Panc1 (cell line): Measurements from ENCODE around the gene BEGAIN. TPM values are rescaled to one million over a fixed set of nuclear protein-coding genes. Genes with fewer than 3 reads are reported as not detected.

Experiments
- ATAC-seq: fragments of 200-7000 bp; cut with Tn5 transposase; 2 replicates; pipeline ENCODE4 v1.9.1; 2020; ENCODE audit warnings: mild to moderate bottlenecking, moderate library complexity
- BruUV-seq: library from RNA; stranded (reverse); fragments of 400-500 nt; replicated peaks from 2 replicates; lab custom pipeline; 2021; lab: Mats Ljungman, UMichigan
- CTCF ChIA-PET: fragments of 300-600 bp; sonication (Branson Sonifier 250); formaldehyde crosslinking; loops from one replicate; lab custom pipeline; 2022; ENCODE audit warnings: antibody characterized with exemption; lab: Charles Lee
- POLR2A ChIA-PET: fragments of 300-600 bp; sonication (Branson Sonifier 250); formaldehyde crosslinking; loops from one replicate; lab custom pipeline; 2022; ENCODE audit warnings: antibody characterized with exemption; lab: Charles Lee
- DNase-seq: peaks from one replicate; pipeline ENCODE4 v3.0.0-alpha.2; 2010; ENCODE audit warnings: low read depth, low spot score
- H3K27ac ChIP-seq: 2 replicates; pipeline ENCODE4 v1.5.1; 2011; ENCODE audit warnings: mild to moderate bottlenecking, low read length, inconsistent platforms
- H3K27me3 ChIP-seq: fragments of 200-500 bp; sonication (Bioruptor generic); 2 replicates; pipeline ENCODE4 v1.6.0; 2014; ENCODE audit warnings: low read length, inconsistent platforms; ENCODE audit not compliant: control insufficient read depth, insufficient read depth
- H3K36me3 ChIP-seq: fragments of 200-500 bp; sonication (Bioruptor generic); 2 replicates; pipeline ENCODE4 v1.5.1; 2014; ENCODE audit warnings: inconsistent platforms, mild to moderate bottlenecking, low read length, moderate library complexity; ENCODE audit not compliant: control insufficient read depth, insufficient read depth
- H3K4me1 ChIP-seq: 2 replicates; pipeline ENCODE4 v1.5.1; 2011; ENCODE audit warnings: inconsistent platforms, mild to moderate bottlenecking, low read length, moderate library complexity; ENCODE audit not compliant: control insufficient read depth, insufficient read depth
- H3K4me3 ChIP-seq, 2 experiments: 2 replicates each; pipeline ENCODE4 v1.5.1; 2011 to 2012; ENCODE audit warnings: low read depth in 2 of 2, low read length in 2 of 2, mild to moderate bottlenecking in 2 of 2, inconsistent platforms in 1 of 2, moderate library complexity in 1 of 2
- H3K9me3 ChIP-seq: fragments of 200-500 bp; sonication (Bioruptor generic); 2 replicates; pipeline ENCODE4 v1.5.1; 2014; ENCODE audit warnings: low read depth, mild to moderate bottlenecking, inconsistent platforms, low read length, moderate library complexity; ENCODE audit not compliant: control insufficient read depth, insufficient read depth
- POLR2AphosphoS5 ChIP-seq: IDR thresholded peaks from 2 replicates; pipeline ENCODE4 v1.6.1; 2012; ENCODE audit warnings: mild to moderate bottlenecking, low read depth, low read length, moderate library complexity
- SIN3A ChIP-seq: IDR thresholded peaks from 2 replicates; pipeline ENCODE4 v1.6.1; 2012; ENCODE audit warnings: low read depth, mild to moderate bottlenecking, low read length, moderate library complexity, borderline replicate concordance; ENCODE audit not compliant: insufficient read depth
- TCF7L2 ChIP-seq: IDR thresholded peaks from 2 replicates; pipeline ENCODE4 v1.6.1; 2011; ENCODE audit warnings: mild to moderate bottlenecking, low read depth, low read length, inconsistent platforms
- in situ Hi-C: cut with HindIII; loops from 2 replicates; pipeline ENCODE4 v1.10.0; 2016; ENCODE audit warnings: low sequenced_read_pairs, low pct_unique_long_range_greater_than_20kb
- intact Hi-C: fragments of 100-400 bp; cut with micrococcal nuclease; formaldehyde crosslinking; loops from one replicate; pipeline ENCODE4 v1.10.0; 2022; ENCODE audit not compliant: unreplicated experiment
- total RNA-seq: library from RNA; stranded (reverse); gene quantifications from one replicate; pipeline ENCODE4 v1.2.1, GENCODE V29; 2021; ENCODE audit not compliant: unreplicated experiment
- TF ChIP-seq, protein P1 (sequence below): fragments of 450-650 bp; IDR thresholded peaks from 2 replicates; pipeline ENCODE4 v1.5.1; 2017; ENCODE audit warnings: mild to moderate bottlenecking
- TF ChIP-seq, protein P2 (sequence below), 2 experiments: IDR thresholded peaks; 2 replicates each; pipeline ENCODE4 v1.6.1; 2011 to 2012; ENCODE audit warnings: low read depth in 2 of 2, control low read depth in 1 of 2, low read length in 1 of 2, mild to moderate bottlenecking in 1 of 2, moderate library complexity in 1 of 2; ENCODE audit not compliant: insufficient read depth in 1 of 2

Gene BEGAIN
- total RNA-seq, 1 experiment from 2014 or later: 26.5 TPM

DNA sequence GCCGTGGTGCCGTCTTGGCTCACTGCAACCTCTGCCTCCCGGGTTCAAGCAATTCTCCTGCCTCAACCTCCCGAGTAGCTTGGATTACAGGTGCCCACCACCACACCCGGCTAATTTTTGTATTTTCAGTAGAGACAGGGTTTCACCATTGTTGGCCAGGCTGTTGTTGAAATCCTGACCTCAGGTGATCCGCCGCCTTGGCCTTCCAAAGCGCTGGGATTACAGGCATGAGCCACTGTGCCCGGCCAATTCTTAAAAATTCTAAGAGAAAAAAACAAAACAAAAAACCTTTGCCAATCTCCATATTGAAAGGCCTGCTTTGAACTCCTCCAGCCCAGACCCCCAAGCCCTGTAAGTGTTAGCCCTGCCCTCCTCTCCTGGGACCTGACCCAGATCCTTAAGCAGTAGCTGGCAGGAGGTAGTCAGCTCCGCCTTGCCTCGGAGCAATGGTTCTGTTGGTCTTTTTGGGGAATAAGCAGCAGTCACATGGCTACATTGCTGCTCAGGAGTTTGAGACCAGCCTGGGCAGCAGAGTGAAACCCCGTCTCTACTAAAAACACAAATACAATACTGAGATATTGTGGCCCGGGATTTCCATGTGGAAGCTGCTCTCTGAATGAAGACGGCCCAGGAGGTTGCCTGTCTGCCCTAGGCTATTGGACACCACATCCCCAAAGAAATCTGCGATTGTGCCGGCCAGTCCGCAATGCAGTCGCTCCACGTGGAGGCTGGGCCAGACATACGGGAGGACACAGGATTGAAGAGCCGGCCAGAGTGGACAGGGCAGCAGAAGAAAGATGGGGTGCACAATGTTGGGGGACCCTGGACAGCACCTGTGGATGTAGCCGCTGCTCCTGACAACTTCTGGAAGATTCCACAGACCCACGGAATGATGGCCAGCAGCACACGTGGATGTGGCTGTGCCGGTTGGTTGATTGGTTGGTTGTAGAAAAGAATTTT, 28.8 kb upstream of the BEGAIN start:
- ATAC-seq (no peak), DNase-seq (no peak)
- intact Hi-C loops: no loop called here
- ChIA-PET POLR2A (no interaction called here), CTCF (no interaction called here)
- TF ChIP-seq, protein P1, sequence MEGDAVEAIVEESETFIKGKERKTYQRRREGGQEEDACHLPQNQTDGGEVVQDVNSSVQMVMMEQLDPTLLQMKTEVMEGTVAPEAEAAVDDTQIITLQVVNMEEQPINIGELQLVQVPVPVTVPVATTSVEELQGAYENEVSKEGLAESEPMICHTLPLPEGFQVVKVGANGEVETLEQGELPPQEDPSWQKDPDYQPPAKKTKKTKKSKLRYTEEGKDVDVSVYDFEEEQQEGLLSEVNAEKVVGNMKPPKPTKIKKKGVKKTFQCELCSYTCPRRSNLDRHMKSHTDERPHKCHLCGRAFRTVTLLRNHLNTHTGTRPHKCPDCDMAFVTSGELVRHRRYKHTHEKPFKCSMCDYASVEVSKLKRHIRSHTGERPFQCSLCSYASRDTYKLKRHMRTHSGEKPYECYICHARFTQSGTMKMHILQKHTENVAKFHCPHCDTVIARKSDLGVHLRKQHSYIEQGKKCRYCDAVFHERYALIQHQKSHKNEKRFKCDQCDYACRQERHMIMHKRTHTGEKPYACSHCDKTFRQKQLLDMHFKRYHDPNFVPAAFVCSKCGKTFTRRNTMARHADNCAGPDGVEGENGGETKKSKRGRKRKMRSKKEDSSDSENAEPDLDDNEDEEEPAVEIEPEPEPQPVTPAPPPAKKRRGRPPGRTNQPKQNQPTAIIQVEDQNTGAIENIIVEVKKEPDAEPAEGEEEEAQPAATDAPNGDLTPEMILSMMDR: no peak
- TF ChIP-seq TCF7L2 (no peak), SIN3A (no peak), POLR2AphosphoS5 (no peak)
- TF ChIP-seq, protein P2, sequence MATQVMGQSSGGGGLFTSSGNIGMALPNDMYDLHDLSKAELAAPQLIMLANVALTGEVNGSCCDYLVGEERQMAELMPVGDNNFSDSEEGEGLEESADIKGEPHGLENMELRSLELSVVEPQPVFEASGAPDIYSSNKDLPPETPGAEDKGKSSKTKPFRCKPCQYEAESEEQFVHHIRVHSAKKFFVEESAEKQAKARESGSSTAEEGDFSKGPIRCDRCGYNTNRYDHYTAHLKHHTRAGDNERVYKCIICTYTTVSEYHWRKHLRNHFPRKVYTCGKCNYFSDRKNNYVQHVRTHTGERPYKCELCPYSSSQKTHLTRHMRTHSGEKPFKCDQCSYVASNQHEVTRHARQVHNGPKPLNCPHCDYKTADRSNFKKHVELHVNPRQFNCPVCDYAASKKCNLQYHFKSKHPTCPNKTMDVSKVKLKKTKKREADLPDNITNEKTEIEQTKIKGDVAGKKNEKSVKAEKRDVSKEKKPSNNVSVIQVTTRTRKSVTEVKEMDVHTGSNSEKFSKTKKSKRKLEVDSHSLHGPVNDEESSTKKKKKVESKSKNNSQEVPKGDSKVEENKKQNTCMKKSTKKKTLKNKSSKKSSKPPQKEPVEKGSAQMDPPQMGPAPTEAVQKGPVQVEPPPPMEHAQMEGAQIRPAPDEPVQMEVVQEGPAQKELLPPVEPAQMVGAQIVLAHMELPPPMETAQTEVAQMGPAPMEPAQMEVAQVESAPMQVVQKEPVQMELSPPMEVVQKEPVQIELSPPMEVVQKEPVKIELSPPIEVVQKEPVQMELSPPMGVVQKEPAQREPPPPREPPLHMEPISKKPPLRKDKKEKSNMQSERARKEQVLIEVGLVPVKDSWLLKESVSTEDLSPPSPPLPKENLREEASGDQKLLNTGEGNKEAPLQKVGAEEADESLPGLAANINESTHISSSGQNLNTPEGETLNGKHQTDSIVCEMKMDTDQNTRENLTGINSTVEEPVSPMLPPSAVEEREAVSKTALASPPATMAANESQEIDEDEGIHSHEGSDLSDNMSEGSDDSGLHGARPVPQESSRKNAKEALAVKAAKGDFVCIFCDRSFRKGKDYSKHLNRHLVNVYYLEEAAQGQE (IDR thresholded peaks at IDR 0.05; ENCODE audit: insufficient read depth in 1 of 2, low read depth in 2 of 2, low read length in 1 of 2): no peak
- Histone ChIP-seq H3K36me3 (no peaks in the 10 kb centered on the region), H3K27me3 (no peaks in the 10 kb centered on the region), H3K4me3 (no peak overlapping the region), H3K4me1 (peaks cover 1% of the 10 kb centered on the region), H3K27ac (no peak overlapping the region), H3K9me3 (no peaks in the 10 kb centered on the region)
- BruUV-seq: no TSS peak
- in situ Hi-C loops: no loop called here

- ChIA-PET POLR2A (no interaction called here), CTCF (no interaction called here)
- BruUV-seq: no TSS peak
- TF ChIP-seq, protein P2 (IDR thresholded peaks at IDR 0.05; ENCODE audit: insufficient read depth in 1 of 2, low read depth in 2 of 2, low read length in 1 of 2): no peak
- TF ChIP-seq SIN3A (no peak), TCF7L2 (no peak), POLR2AphosphoS5 (no peak)
- TF ChIP-seq, protein P1: no peak
- H3K27ac ChIP-seq: no peak overlapping the region
- in situ Hi-C loops: no loop called here
- peaks cover 4% of the 10 kb centered on the region for H3K4me1 ChIP-seq
- ATAC-seq (no peak), DNase-seq (no peak)
- H3K36me3 ChIP-seq: no peaks in the 10 kb centered on the region
- H3K4me3 ChIP-seq: no peak overlapping the region
- no peaks in the 10 kb centered on the region for H3K9me3 ChIP-seq
- H3K27me3 ChIP-seq: no peaks in the 10 kb centered on the region
- intact Hi-C loops: no loop called here
Observed at GRCh38 chr14:100614803-100615202, 27.6 kb upstream of the BEGAIN start.
